GM23338 (cell line): ENCODE measurements around the gene GRIK1. TPM values are rescaled to one million over a fixed set of nuclear protein-coding genes. Genes with fewer than 3 reads are reported as not detected.

Experiments used
- ATAC-seq: fragments of 200-7000 bp; cut with Tn5 transposase; 3 replicates; pipeline ENCODE4 v1.9.1; 2020
- DNase-seq: peaks from one replicate; pipeline ENCODE4 v3.0.0-alpha.2; 2015; ENCODE audit warnings: low spot score
- H2AFZ ChIP-seq: fragments of 200-600 bp; sonication (generic); 2 replicates; pipeline ENCODE4 v1.8.0; 2016; ENCODE audit warnings: antibody characterized with exemption, mild to moderate bottlenecking, moderate library complexity
- H3F3A ChIP-seq: fragments of 200-600 bp; sonication (generic); replicated peaks from 2 replicates; pipeline ENCODE4 v1.8.0; 2017; ENCODE audit warnings: antibody characterized with exemption, mixed run types, low read depth
- H3K27ac ChIP-seq: fragments of 200-600 bp; sonication (generic); 2 replicates; pipeline ENCODE4 v1.6.1; 2016; ENCODE audit warnings: low read depth
- H3K27me3 ChIP-seq: fragments of 200-600 bp; sonication (generic); 2 replicates; pipeline ENCODE4 v1.8.0; 2016; ENCODE audit warnings: mild to moderate bottlenecking, mixed run types, moderate library complexity; ENCODE audit not compliant: insufficient read depth
- H3K36me3 ChIP-seq: fragments of 200-600 bp; sonication (generic); 2 replicates; pipeline ENCODE4 v1.8.0; 2016; ENCODE audit warnings: mild to moderate bottlenecking; ENCODE audit not compliant: insufficient read depth
- H3K4me1 ChIP-seq: fragments of 200-600 bp; sonication (generic); 2 replicates; pipeline ENCODE4 v1.8.0; 2016; ENCODE audit warnings: mild to moderate bottlenecking, moderate library complexity; ENCODE audit not compliant: insufficient read depth
- H3K4me2 ChIP-seq: fragments of 200-600 bp; sonication (generic); 2 replicates; pipeline ENCODE4 v1.7.1; 2017; ENCODE audit warnings: mixed run types
- H3K4me3 ChIP-seq: fragments of 200-600 bp; sonication (generic); 2 replicates; pipeline ENCODE4 v1.6.1; 2016; ENCODE audit warnings: mixed run types
- H3K79me2 ChIP-seq: fragments of 200-600 bp; sonication (generic); replicated peaks from 2 replicates; pipeline ENCODE4 v1.8.0; 2017; ENCODE audit warnings: mild to moderate bottlenecking; ENCODE audit not compliant: insufficient read depth
- H3K9me2 ChIP-seq: fragments of 200-600 bp; sonication (generic); 2 replicates; pipeline ENCODE4 v1.8.0; 2017; ENCODE audit not compliant: insufficient read depth
- H4K20me1 ChIP-seq: fragments of 200-600 bp; sonication (generic); replicated peaks from 2 replicates; pipeline ENCODE4 v1.8.0; 2017; ENCODE audit warnings: mild to moderate bottlenecking; ENCODE audit not compliant: insufficient read depth
- H3K27ac Mint-ChIP-seq: 2 replicates; pipeline ENCODE4 v1.8.0; 2020; ENCODE audit warnings: inconsistent platforms, mild to moderate bottlenecking, moderate library complexity, mixed read lengths
- H3K27me3 Mint-ChIP-seq: 3 replicates; pipeline ENCODE4 v1.8.0; 2022; ENCODE audit warnings: low read depth, mild to moderate bottlenecking, moderate library complexity, mixed read lengths, inconsistent platforms; ENCODE audit not compliant: insufficient read depth, poor library complexity
- H3K36me3 Mint-ChIP-seq: 3 replicates; pipeline ENCODE4 v1.8.0; 2021; ENCODE audit warnings: low read depth, mild to moderate bottlenecking, inconsistent platforms, moderate library complexity, mixed read lengths
- H3K4me1 Mint-ChIP-seq: 3 replicates; pipeline ENCODE4 v1.8.0; 2020; ENCODE audit warnings: mild to moderate bottlenecking, inconsistent platforms, mixed read lengths
- H3K4me3 Mint-ChIP-seq: 3 replicates; pipeline ENCODE4 v1.8.0; 2021; ENCODE audit warnings: moderate library complexity, mild to moderate bottlenecking, inconsistent platforms, mixed read lengths
- H3K9me3 Mint-ChIP-seq: 3 replicates; pipeline ENCODE4 v1.8.0; 2020; ENCODE audit warnings: moderate library complexity, mild to moderate bottlenecking, inconsistent platforms, mixed read lengths
- CREB1 ChIP-seq: fragments of 250-450 bp; sonication (Bioruptor Pico); IDR thresholded peaks from 2 replicates; pipeline ENCODE4 v1.5.0; 2020; ENCODE audit warnings: low read depth, mild to moderate bottlenecking, moderate library complexity
- EZH2 ChIP-seq: fragments of 200-600 bp; sonication (generic); IDR thresholded peaks from one replicate; pipeline ENCODE4 v1.8.0; 2017; ENCODE audit warnings: antibody characterized with exemption, mild to moderate bottlenecking, low read depth; ENCODE audit not compliant: unreplicated experiment
- EZH2phosphoT487 ChIP-seq: fragments of 200-600 bp; sonication (generic); IDR thresholded peaks from one replicate; pipeline ENCODE4 v1.8.1; 2018; ENCODE audit warnings: antibody characterized with exemption; ENCODE audit not compliant: unreplicated experiment
- JUNB ChIP-seq: IDR thresholded peaks from one replicate; pipeline ENCODE4 v1.6.1; 2016; ENCODE audit warnings: antibody characterized with exemption; ENCODE audit not compliant: unreplicated experiment
- NANOG ChIP-seq: IDR thresholded peaks from 2 replicates; pipeline ENCODE4 v1.6.1; 2016; ENCODE audit warnings: antibody characterized with exemption, borderline replicate concordance
- POLR2AphosphoS5 ChIP-seq: IDR thresholded peaks from 2 replicates; pipeline ENCODE4 v1.6.1; 2016; ENCODE audit warnings: antibody characterized with exemption, low read depth
- STAT1 ChIP-seq: IDR thresholded peaks from one replicate; pipeline ENCODE4 v1.6.1; 2016; ENCODE audit warnings: antibody characterized with exemption; ENCODE audit not compliant: unreplicated experiment
- ZNF114 ChIP-seq: fragments of 250-450 bp; sonication (Bioruptor Pico); IDR thresholded peaks from 2 replicates; pipeline ENCODE4 v1.5.0; 2020; ENCODE audit warnings: mild to moderate bottlenecking, moderate library complexity
- polyA plus RNA-seq: library from polyadenylated mRNA; unstranded; fragments of >200 nt; fragmentation: Nextera tagmentation; extraction: Ambion mirVana; gene quantifications from 2 replicates; pipeline ENCODE4 v1.2.1, GENCODE V29; 2016
- total RNA-seq: library from RNA; depleted of rRNA; stranded (reverse); fragments of >200 nt; shearing (Covaris generic); gene quantifications from 2 replicates; pipeline ENCODE4 v1.2.3, GENCODE V29; 2014
- TF ChIP-seq, protein P1 (sequence below): fragments of 250-450 bp; sonication (Bioruptor Pico); IDR thresholded peaks from 2 replicates; pipeline ENCODE4 v1.5.0; 2020; ENCODE audit warnings: mild to moderate bottlenecking, moderate library complexity
- TF ChIP-seq, protein P2 (sequence below): IDR thresholded peaks from one replicate; pipeline ENCODE4 v1.6.1; 2018; ENCODE audit warnings: antibody characterized with exemption; ENCODE audit not compliant: unreplicated experiment
- TF ChIP-seq, protein P3 (sequence below), 2 experiments: fragments of 200-600 bp in 1 of 2; sonication (generic) in 1 of 2; conservative IDR thresholded peaks; 2 replicates each; pipeline versions ENCODE4 v1.5.1 to v1.6.1; 2016 to 2017; ENCODE audit warnings: antibody characterized with exemption in 2 of 2, low read depth in 2 of 2, mild to moderate bottlenecking in 2 of 2, moderate library complexity in 1 of 2
- TF ChIP-seq, protein P4 (sequence below): IDR thresholded peaks from 2 replicates; pipeline ENCODE4 v1.6.1; 2016; ENCODE audit warnings: antibody characterized with exemption

Gene GRIK1
- total and polyA plus RNA-seq, 2 experiments from 2014 or later, result 0.18 to 0.42 TPM

DNA sequence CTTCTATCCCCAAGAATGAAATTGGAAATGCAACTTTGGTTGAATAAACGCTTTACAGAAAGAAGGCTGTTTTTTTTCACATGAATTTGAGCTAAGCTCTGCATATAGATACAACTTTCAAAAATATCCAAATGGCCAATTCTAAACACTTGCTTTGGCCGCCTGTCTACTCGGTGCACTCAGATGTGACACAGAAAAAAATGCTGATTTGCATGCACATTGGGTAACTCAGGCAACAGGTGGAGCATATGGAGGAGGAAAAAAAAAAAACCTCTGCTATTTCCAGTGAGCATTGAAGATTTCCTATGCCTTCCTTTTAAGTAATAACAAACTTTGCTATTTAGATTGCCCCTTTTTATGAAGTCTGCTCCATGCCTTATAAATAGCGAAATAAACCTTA is 262.5 kb downstream of the GRIK1 start:
- TF ChIP-seq JUNB, result no peak
- no peak for TF ChIP-seq EZH2
- TF ChIP-seq, protein P1, sequence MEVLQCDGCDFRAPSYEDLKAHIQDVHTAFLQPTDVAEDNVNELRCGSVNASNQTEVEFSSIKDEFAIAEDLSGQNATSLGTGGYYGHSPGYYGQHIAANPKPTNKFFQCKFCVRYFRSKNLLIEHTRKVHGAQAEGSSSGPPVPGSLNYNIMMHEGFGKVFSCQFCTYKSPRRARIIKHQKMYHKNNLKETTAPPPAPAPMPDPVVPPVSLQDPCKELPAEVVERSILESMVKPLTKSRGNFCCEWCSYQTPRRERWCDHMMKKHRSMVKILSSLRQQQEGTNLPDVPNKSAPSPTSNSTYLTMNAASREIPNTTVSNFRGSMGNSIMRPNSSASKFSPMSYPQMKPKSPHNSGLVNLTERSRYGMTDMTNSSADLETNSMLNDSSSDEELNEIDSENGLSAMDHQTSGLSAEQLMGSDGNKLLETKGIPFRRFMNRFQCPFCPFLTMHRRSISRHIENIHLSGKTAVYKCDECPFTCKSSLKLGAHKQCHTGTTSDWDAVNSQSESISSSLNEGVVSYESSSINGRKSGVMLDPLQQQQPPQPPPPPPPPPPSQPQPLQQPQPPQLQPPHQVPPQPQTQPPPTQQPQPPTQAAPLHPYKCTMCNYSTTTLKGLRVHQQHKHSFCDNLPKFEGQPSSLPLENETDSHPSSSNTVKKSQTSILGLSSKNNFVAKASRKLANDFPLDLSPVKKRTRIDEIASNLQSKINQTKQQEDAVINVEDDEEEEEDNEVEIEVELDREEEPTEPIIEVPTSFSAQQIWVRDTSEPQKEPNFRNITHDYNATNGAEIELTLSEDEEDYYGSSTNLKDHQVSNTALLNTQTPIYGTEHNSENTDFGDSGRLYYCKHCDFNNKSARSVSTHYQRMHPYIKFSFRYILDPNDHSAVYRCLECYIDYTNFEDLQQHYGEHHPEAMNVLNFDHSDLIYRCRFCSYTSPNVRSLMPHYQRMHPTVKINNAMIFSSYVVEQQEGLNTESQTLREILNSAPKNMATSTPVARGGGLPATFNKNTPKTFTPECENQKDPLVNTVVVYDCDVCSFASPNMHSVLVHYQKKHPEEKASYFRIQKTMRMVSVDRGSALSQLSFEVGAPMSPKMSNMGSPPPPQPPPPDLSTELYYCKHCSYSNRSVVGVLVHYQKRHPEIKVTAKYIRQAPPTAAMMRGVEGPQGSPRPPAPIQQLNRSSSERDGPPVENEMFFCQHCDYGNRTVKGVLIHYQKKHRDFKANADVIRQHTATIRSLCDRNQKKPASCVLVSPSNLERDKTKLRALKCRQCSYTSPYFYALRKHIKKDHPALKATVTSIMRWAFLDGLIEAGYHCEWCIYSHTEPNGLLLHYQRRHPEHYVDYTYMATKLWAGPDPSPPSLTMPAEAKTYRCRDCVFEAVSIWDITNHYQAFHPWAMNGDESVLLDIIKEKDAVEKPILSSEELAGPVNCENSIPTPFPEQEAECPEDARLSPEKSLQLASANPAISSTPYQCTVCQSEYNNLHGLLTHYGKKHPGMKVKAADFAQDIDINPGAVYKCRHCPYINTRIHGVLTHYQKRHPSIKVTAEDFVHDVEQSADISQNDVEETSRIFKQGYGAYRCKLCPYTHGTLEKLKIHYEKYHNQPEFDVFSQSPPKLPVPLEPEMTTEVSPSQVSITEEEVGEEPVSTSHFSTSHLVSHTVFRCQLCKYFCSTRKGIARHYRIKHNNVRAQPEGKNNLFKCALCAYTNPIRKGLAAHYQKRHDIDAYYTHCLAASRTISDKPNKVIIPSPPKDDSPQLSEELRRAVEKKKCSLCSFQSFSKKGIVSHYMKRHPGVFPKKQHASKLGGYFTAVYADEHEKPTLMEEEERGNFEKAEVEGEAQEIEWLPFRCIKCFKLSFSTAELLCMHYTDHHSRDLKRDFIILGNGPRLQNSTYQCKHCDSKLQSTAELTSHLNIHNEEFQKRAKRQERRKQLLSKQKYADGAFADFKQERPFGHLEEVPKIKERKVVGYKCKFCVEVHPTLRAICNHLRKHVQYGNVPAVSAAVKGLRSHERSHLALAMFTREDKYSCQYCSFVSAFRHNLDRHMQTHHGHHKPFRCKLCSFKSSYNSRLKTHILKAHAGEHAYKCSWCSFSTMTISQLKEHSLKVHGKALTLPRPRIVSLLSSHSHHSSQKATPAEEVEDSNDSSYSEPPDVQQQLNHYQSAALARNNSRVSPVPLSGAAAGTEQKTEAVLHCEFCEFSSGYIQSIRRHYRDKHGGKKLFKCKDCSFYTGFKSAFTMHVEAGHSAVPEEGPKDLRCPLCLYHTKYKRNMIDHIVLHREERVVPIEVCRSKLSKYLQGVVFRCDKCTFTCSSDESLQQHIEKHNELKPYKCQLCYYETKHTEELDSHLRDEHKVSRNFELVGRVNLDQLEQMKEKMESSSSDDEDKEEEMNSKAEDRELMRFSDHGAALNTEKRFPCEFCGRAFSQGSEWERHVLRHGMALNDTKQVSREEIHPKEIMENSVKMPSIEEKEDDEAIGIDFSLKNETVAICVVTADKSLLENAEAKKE (CRISPR knock-in tag), result no peak
- no peak for TF ChIP-seq EZH2phosphoT487
- TF ChIP-seq, protein P2, sequence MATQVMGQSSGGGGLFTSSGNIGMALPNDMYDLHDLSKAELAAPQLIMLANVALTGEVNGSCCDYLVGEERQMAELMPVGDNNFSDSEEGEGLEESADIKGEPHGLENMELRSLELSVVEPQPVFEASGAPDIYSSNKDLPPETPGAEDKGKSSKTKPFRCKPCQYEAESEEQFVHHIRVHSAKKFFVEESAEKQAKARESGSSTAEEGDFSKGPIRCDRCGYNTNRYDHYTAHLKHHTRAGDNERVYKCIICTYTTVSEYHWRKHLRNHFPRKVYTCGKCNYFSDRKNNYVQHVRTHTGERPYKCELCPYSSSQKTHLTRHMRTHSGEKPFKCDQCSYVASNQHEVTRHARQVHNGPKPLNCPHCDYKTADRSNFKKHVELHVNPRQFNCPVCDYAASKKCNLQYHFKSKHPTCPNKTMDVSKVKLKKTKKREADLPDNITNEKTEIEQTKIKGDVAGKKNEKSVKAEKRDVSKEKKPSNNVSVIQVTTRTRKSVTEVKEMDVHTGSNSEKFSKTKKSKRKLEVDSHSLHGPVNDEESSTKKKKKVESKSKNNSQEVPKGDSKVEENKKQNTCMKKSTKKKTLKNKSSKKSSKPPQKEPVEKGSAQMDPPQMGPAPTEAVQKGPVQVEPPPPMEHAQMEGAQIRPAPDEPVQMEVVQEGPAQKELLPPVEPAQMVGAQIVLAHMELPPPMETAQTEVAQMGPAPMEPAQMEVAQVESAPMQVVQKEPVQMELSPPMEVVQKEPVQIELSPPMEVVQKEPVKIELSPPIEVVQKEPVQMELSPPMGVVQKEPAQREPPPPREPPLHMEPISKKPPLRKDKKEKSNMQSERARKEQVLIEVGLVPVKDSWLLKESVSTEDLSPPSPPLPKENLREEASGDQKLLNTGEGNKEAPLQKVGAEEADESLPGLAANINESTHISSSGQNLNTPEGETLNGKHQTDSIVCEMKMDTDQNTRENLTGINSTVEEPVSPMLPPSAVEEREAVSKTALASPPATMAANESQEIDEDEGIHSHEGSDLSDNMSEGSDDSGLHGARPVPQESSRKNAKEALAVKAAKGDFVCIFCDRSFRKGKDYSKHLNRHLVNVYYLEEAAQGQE, result no peak
- TF ChIP-seq, protein P3, sequence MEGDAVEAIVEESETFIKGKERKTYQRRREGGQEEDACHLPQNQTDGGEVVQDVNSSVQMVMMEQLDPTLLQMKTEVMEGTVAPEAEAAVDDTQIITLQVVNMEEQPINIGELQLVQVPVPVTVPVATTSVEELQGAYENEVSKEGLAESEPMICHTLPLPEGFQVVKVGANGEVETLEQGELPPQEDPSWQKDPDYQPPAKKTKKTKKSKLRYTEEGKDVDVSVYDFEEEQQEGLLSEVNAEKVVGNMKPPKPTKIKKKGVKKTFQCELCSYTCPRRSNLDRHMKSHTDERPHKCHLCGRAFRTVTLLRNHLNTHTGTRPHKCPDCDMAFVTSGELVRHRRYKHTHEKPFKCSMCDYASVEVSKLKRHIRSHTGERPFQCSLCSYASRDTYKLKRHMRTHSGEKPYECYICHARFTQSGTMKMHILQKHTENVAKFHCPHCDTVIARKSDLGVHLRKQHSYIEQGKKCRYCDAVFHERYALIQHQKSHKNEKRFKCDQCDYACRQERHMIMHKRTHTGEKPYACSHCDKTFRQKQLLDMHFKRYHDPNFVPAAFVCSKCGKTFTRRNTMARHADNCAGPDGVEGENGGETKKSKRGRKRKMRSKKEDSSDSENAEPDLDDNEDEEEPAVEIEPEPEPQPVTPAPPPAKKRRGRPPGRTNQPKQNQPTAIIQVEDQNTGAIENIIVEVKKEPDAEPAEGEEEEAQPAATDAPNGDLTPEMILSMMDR (conservative IDR thresholded peaks at IDR 0.05; ENCODE audit: low read depth in 2 of 2), result no peak
- TF ChIP-seq, protein P4, sequence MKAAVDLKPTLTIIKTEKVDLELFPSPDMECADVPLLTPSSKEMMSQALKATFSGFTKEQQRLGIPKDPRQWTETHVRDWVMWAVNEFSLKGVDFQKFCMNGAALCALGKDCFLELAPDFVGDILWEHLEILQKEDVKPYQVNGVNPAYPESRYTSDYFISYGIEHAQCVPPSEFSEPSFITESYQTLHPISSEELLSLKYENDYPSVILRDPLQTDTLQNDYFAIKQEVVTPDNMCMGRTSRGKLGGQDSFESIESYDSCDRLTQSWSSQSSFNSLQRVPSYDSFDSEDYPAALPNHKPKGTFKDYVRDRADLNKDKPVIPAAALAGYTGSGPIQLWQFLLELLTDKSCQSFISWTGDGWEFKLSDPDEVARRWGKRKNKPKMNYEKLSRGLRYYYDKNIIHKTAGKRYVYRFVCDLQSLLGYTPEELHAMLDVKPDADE, result no peak
- TF ChIP-seq POLR2AphosphoS5, result no peak
- TF ChIP-seq ZNF114 (CRISPR knock-in tag), result no peak
- TF ChIP-seq NANOG, result no peak
- TF ChIP-seq STAT1, result no peak
- no peak for TF ChIP-seq CREB1
- DNase-seq (no peak), ATAC-seq (no peak)
- Histone ChIP-seq H3K4me3 (no peak overlapping the region), H4K20me1 (no peaks in the 10 kb centered on the region), H3K4me2 (no peak overlapping the region), H3F3A (no peaks in the 10 kb centered on the region), H2AFZ (no peak overlapping the region), H3K27me3 (no peaks in the 10 kb centered on the region), H3K27ac (no peak overlapping the region), H3K79me2 (no peaks in the 10 kb centered on the region), H3K4me1 (peaks cover 34% of the 10 kb centered on the region), H3K9me2 (no peaks in the 10 kb centered on the region), H3K36me3 (no peaks in the 10 kb centered on the region)
- no peaks in the 10 kb centered on the region for H3K9me3 Mint-ChIP-seq
- H3K36me3 Mint-ChIP-seq, result no peaks in the 10 kb centered on the region
- H3K4me1 Mint-ChIP-seq, result peaks cover 37% of the 10 kb centered on the region
- no peaks in the 10 kb centered on the region for H3K27me3 Mint-ChIP-seq
- H3K27ac Mint-ChIP-seq, result no peak overlapping the region
- no peak overlapping the region for H3K4me3 Mint-ChIP-seq
